K562 (cell line): ENCODE measurements around the gene LZTS2. TPM values are rescaled to one million over a fixed set of nuclear protein-coding genes. Genes with fewer than 3 reads are reported as not detected.

Source experiments
- ATAC-seq: fragments of 200-7000 bp; cut with Tn5 transposase; 3 replicates; pipeline ENCODE4 v1.9.1; 2020; ENCODE audit warnings: moderate library complexity
- BruUV-seq: library from RNA; stranded (reverse); fragments of 400-500 nt; replicated peaks from 2 replicates; lab custom pipeline; 2021; lab: Mats Ljungman, UMichigan
- CTCF ChIA-PET: fragments of 300-600 bp; formaldehyde crosslinking; extraction: SDS; loops from one replicate; lab custom pipeline; 2021; ENCODE audit warnings: low intra/inter-chr PET ratio; lab: Yijun Ruan, JAX
- POLR2A ChIA-PET: fragments of 300-600, 350-650 bp; sonication (Branson Sonifier 250); formaldehyde crosslinking; extraction: SDS; loops from one replicate; lab custom pipeline; 2021; ENCODE audit warnings: antibody characterized with exemption, inconsistent platforms; lab: Yijun Ruan, JAX
- DNase-seq, 4 experiments: peaks; one replicate each; pipeline versions ENCODE4 v3.0.0 to v3.0.0-alpha.2; 2011 to 2018; ENCODE audit warnings: low spot score in 3 of 4, mixed read lengths in 3 of 4; ENCODE audit errors: extremely low read depth in 1 of 4
- FAIRE-seq: peaks from 2 replicates; lab custom pipeline; 2011; peaks lifted over from hg19 to GRCh38; lab: Jason Lieb, UNC
- H2AFZ ChIP-seq: 2 replicates; pipeline ENCODE4 v1.6.0; 2011; ENCODE audit warnings: low read depth, low read length, control low read depth, inconsistent platforms
- H3K27ac ChIP-seq: fragments of 200-600 bp; 3 replicates; pipeline ENCODE4 v1.8.0; 2011; ENCODE audit warnings: low read depth, mild to moderate bottlenecking, control low read depth, inconsistent platforms, low read length, moderate library complexity, mixed read lengths; ENCODE audit errors: extremely low read depth
- H3K27me3 ChIP-seq, 2 experiments: fragments of 300-600 bp in 1 of 2; 2 replicates in 1 of 2; 3 replicates in 1 of 2; pipeline versions ENCODE4 v1.6.0 to v1.8.0; 2011; ENCODE audit warnings: inconsistent platforms in 2 of 2, low read length in 2 of 2, mild to moderate bottlenecking in 1 of 2, mixed read lengths in 1 of 2, moderate library complexity in 1 of 2; ENCODE audit not compliant: control insufficient read depth in 2 of 2, insufficient read depth in 2 of 2
- H3K36me3 ChIP-seq: fragments of 300-600 bp; 3 replicates; pipeline ENCODE4 v1.8.0; 2011; ENCODE audit warnings: mild to moderate bottlenecking, low read length, inconsistent platforms; ENCODE audit not compliant: control insufficient read depth, insufficient read depth
- H3K4me1 ChIP-seq, 2 experiments: fragments of 200-600 bp in 1 of 2; replicated peaks in 1 of 2; 2 replicates in 1 of 2; 3 replicates in 1 of 2; pipeline versions ENCODE4 v1.5.1 to v1.8.0; 2011; ENCODE audit warnings: inconsistent platforms in 2 of 2, low read length in 2 of 2, mild to moderate bottlenecking in 1 of 2, mixed read lengths in 1 of 2, moderate library complexity in 1 of 2; ENCODE audit not compliant: control insufficient read depth in 2 of 2, insufficient read depth in 2 of 2
- H3K4me2 ChIP-seq: 2 replicates; pipeline ENCODE4 v1.6.1; 2011; ENCODE audit warnings: low read length, control low read depth, inconsistent platforms, mixed read lengths; ENCODE audit not compliant: insufficient read depth
- H3K4me3 ChIP-seq: fragments of 200-600 bp; sonication (generic), shearing (Covaris generic); 2 replicates; pipeline ENCODE4 v1.5.1; 2016; ENCODE audit warnings: control low read depth, inconsistent platforms
- H3K79me2 ChIP-seq: fragments of 200-600 bp; 3 replicates; pipeline ENCODE4 v1.8.0; 2011; ENCODE audit warnings: low read length, inconsistent platforms; ENCODE audit not compliant: control insufficient read depth, insufficient read depth
- H3K9ac ChIP-seq, 2 experiments: 2 replicates each; pipeline versions ENCODE4 v1.6.0 to v1.6.1; 2011; ENCODE audit warnings: low read depth in 2 of 2, low read length in 2 of 2, control low read depth in 1 of 2, inconsistent platforms in 1 of 2, mild to moderate bottlenecking in 1 of 2, mixed read lengths in 1 of 2; ENCODE audit not compliant: insufficient read depth in 1 of 2
- H3K9me1 ChIP-seq: one replicate; pipeline ENCODE4 v1.6.0; 2011; ENCODE audit warnings: inconsistent platforms, mild to moderate bottlenecking, low read length, moderate library complexity; ENCODE audit not compliant: control insufficient read depth, insufficient read depth
- H3K9me3 ChIP-seq: replicated peaks from 2 replicates; pipeline ENCODE4 v1.5.1; 2011; ENCODE audit warnings: low read depth, low read length, inconsistent platforms; ENCODE audit not compliant: control insufficient read depth, insufficient read depth
- H4K20me1 ChIP-seq: replicated peaks from 2 replicates; pipeline ENCODE4 v1.6.1; 2011; ENCODE audit warnings: low read length, inconsistent platforms, mixed read lengths; ENCODE audit not compliant: control insufficient read depth, insufficient read depth
- ASH1L ChIP-seq: fragments of 450-650 bp; IDR thresholded peaks from 2 replicates; pipeline ENCODE4 v1.6.1; 2018; ENCODE audit warnings: borderline replicate concordance, mild to moderate bottlenecking, low read depth; ENCODE audit not compliant: partially characterized antibody
- ATF2 ChIP-seq: sonication (generic); formaldehyde crosslinking; IDR thresholded peaks from 2 replicates; pipeline ENCODE4 v1.8.1; 2022; ENCODE audit warnings: missing genetic modification reagents
- ATF3 ChIP-seq, 2 experiments: fragments of 450-650 bp in 1 of 2; sonication (generic) in 1 of 2; formaldehyde crosslinking in 1 of 2; IDR thresholded peaks in 1 of 2; conservative IDR thresholded peaks in 1 of 2; 2 replicates each; pipeline versions ENCODE4 v1.6.1 to v1.8.1; 2016 to 2023; ENCODE audit warnings: mild to moderate bottlenecking in 2 of 2, moderate library complexity in 2 of 2, inconsistent platforms in 1 of 2, missing genetic modification reagents in 1 of 2
- EWSR1 ChIP-seq: fragments of 450-650 bp; IDR thresholded peaks from 2 replicates; pipeline ENCODE4 v1.6.1; 2018; ENCODE audit warnings: borderline replicate concordance, mild to moderate bottlenecking, low read depth, moderate library complexity; ENCODE audit not compliant: partially characterized antibody
- PHB ChIP-seq: fragments of 250-450 bp; sonication (Bioruptor Pico); IDR thresholded peaks from 2 replicates; pipeline ENCODE4 v1.5.0; 2021
- PHTF2 ChIP-seq: fragments of 250-450 bp; sonication (Bioruptor Pico); IDR thresholded peaks from 2 replicates; pipeline ENCODE4 v1.5.0; 2021; ENCODE audit warnings: mild to moderate bottlenecking
- PML ChIP-seq: IDR thresholded peaks from 2 replicates; pipeline ENCODE4 v1.6.1; 2012; ENCODE audit warnings: low read length, inconsistent platforms
- TRIM25 ChIP-seq: fragments of 450-650 bp; IDR thresholded peaks from 2 replicates; pipeline ENCODE4 v1.7.0; 2016; ENCODE audit warnings: borderline replicate concordance
- WGBS: fragments of 100-300 bp; shearing (Covaris generic); methylation state at CpG from one replicate; pipeline ENCODE4 v1.1.6; 2016; ENCODE audit warnings: low coverage, mixed read lengths; ENCODE audit not compliant: insufficient coverage; ENCODE audit errors: missing lambda C conversion rate; 5-methylcytosine and 5-hydroxymethylcytosine counted together
- in situ Hi-C: fragments of 300-500 bp; cut with MboI; formaldehyde crosslinking; loops from 4 replicates; pipeline ENCODE4 v1.15.0; 2018; ENCODE audit warnings: inconsistent platforms, mixed read lengths
- intact Hi-C: fragments of 100-400 bp; cut with micrococcal nuclease; formaldehyde crosslinking; loops from 2 replicates; pipeline ENCODE4 v1.14.2; 2022
- polyA plus RNA-seq, 8 experiments: library from polyadenylated mRNA; depleted of rRNA in 4 of 8; stranded (reverse) in 5 of 8; unstranded in 3 of 8; fragments of >200 nt; fragmentation: Nextera tagmentation in 2 of 8; fragmentation: Illumina TruSeq in 1 of 8; extraction: Ambion mirVana in 2 of 8; extraction: Trizol in 1 of 8; gene quantifications; 2 replicates each; pipeline versions ENCODE4 v1.2.1 to v1.2.3, GENCODE V29; 2011 to 2014; ENCODE audit warnings: inconsistent platforms in 1 of 8, missing spikeins in 1 of 8
- total RNA-seq, 7 experiments: library from RNA; depleted of rRNA in 6 of 7; stranded (reverse); fragments of >200 nt in 6 of 7; fragmentation: Illumina TruSeq in 2 of 7; extraction: Trizol in 2 of 7; gene quantifications; 2 replicates each; pipeline versions ENCODE4 v1.2.1 to v1.2.3, GENCODE V29; 2011 to 2021; ENCODE audit warnings: low replicate concordance in 1 of 7

LZTS2 gene
- total and polyA plus RNA-seq, 9 of the 15 experiments (the other 6 are each of a cell fraction or from before 2014, with no cell fraction given), result 0.23 to 42.5 (median 14.7) TPM

- in situ Hi-C loops, result loop anchor here (25.0 kb wide), 1 partner anchor 1058 kb away; no protein-coding TSS in a partner anchor
- H3K4me3 ChIP-seq, result no peak overlapping the region
- H2AFZ ChIP-seq, result no peak overlapping the region
- no peaks in the 10 kb centered on the region for H3K79me2 ChIP-seq
- no peaks in the 10 kb centered on the region; the same call in 1 of the 2 replicates for H4K20me1 ChIP-seq
- WGBS, result 38% methylated on average over 7 of the region's 10 CpGs
- FAIRE-seq (no peak), DNase-seq (no peak), ATAC-seq (no peak)
- H3K27ac ChIP-seq, result no peak overlapping the region
- no peaks in the 10 kb centered on the region for H3K9me3 ChIP-seq
- H3K36me3 ChIP-seq, result peaks cover 10% of the 10 kb centered on the region; the same call in 1 of the 3 replicates
- BruUV-seq, result no TSS peak
- no peak overlapping the region for H3K4me2 ChIP-seq
- no peaks in the 10 kb centered on the region for H3K9me1 ChIP-seq
- ChIA-PET CTCF (no interaction called here), POLR2A (no interaction called here)
- no peaks in the 10 kb centered on the region for H3K27me3 ChIP-seq
- intact Hi-C loops, result no loop called here
- H3K4me1 ChIP-seq, result peaks cover 0 to 4% of the 10 kb centered on the region in 2 experiments; a peak in 2 of 5 replicates
- no peak overlapping the region for H3K9ac ChIP-seq
- TF ChIP-seq PHTF2, result no peak
These were observed 20.8 kb upstream of the LZTS2 start for GRCh38 chr10:100978901-100979195.

- ChIA-PET CTCF (no interaction called here), POLR2A (no interaction called here)
- Histone ChIP-seq H3K79me2 (no peaks in the 10 kb centered on the region), H3K27ac (no peak overlapping the region), H3K4me1 (peaks cover 0 to 4% of the 10 kb centered on the region in 2 experiments; a peak in 2 of 5 replicates), H3K9ac (peak overlapping the region in 1 of 2 experiments; percentile 45; a peak in 1 of 4 replicates), H3K36me3 (peaks cover 12% of the 10 kb centered on the region; the same call in 2 of the 3 replicates), H3K9me3 (no peaks in the 10 kb centered on the region), H2AFZ (no peak overlapping the region), H3K27me3 (no peaks in the 10 kb centered on the region), H3K4me3 (no peak overlapping the region), H4K20me1 (no peaks in the 10 kb centered on the region; the same call in 1 of the 2 replicates), H3K4me2 (no peak overlapping the region), H3K9me1 (no peaks in the 10 kb centered on the region)
- DNase-seq, result no peak
- no peak for FAIRE-seq
- no peak for ATAC-seq
- no peak for TF ChIP-seq TRIM25
- TF ChIP-seq ASH1L, result no peak
- TF ChIP-seq PML, result no peak
- TF ChIP-seq EWSR1, result no peak
- TF ChIP-seq ATF2, result no peak
- TF ChIP-seq ATF3 (IDR thresholded peaks at IDR 0.05), result no peak
- no peak for TF ChIP-seq ATF3 (CRISPR knock-in tag; conservative IDR thresholded peaks at IDR 0.05)
- TF ChIP-seq PHB (CRISPR knock-in tag), result no peak
- no TSS peak for BruUV-seq
- in situ Hi-C loops, result loop anchor here (25.0 kb wide), 1 partner anchor 1057 kb away; no protein-coding TSS in a partner anchor
- WGBS, result 100% methylated on average over 12 of the region's 16 CpGs
- intact Hi-C loops, result no loop called here
These were observed 19.8 kb upstream of the LZTS2 start for GRCh38 chr10:100979791-100980272.
